GM19468 (cell line): ENCODE data around the gene BHLHE41.

Experiments used
- ATAC-seq: cut with Tn5 transposase; IDR thresholded peaks from one replicate; pipeline ENCODE4 v1.9.1; 2021; ENCODE audit warnings: mild to moderate bottlenecking, moderate library complexity, moderate number of reproducible peaks; ENCODE audit not compliant: unreplicated experiment; ENCODE audit errors: extremely low read depth

BHLHE41 gene

DNA sequence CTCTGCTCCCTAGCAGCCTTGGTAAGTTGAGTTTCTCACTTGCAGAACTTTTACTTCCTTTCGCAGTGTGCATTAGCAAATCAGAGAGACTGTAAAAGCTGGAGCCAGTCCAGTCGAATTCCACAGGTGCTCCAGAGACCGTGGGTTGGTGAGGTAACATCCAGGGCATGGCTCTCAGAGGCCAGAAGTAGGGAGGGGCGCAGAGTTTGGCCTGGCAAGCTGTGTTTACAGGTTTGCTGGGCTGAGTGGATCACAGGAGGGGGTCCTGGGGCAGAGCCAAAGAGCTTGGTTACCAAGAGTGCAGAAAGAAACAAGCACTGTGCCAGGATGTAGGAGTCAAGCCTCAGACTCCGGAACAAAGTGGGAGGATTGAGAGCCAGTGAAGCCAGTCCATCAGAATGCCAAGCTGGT is 10.2 kb upstream of the BHLHE41 start:
- no peak for ATAC-seq

DNA sequence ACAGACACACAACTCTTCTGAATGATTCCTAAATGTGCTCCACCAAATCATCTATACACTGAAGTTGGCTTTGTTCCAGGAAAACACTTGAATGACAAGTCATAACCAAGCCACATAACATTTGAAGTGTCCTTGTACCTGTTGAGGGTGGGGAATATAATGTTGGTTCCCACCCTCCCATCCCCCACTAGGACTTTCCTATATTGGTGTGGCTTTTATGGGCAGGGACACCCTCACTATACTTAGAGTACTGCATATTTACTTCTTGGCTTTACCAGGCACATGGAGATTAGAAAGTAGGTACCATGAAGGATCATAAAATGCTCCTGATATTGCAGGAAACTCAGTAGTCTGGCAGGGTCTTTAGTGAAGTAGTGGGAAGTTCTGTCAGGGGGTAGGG is 9.7 kb upstream of the BHLHE41 start:
- no peak for ATAC-seq

GRCh38 chr12:26133521-26133920 is 8.7 kb upstream of the BHLHE41 start:
- no peak for ATAC-seq

DNA sequence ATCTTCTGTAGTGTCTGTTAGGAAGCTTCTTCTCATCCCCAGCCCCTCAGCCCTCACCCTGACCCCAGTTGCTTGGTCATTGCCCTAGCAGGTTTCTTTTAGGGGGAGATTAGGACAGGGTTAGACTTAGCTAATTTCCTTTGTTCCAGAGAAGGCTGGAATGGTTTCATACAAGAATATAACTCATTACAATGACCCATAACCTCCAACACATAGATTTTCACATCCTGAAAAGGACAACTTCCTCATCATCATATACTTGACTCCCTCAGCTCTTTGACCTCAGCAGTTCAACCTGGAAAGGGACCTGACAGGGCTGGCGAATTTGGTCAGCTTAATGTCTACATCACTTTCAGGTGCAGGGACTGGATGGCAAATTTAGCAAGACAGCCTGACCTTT is 8.0 kb upstream of the BHLHE41 start:
- no peak for ATAC-seq

- no peak for ATAC-seq
These were observed 7.1 kb upstream of the BHLHE41 start for GRCh38 chr12:26131936-26132335.

- no peak for ATAC-seq
These were observed 5.9 kb upstream of the BHLHE41 start for GRCh38 chr12:26130728-26131127.

- ATAC-seq, result no peak
These were observed 3.3 kb upstream of the BHLHE41 start for GRCh38 chr12:26128168-26128567.

- ATAC-seq, result no peak
These were observed 2.6 kb upstream of the BHLHE41 start for GRCh38 chr12:26127404-26127803.

- no peak for ATAC-seq
These were observed 1.8 kb upstream of the BHLHE41 start for GRCh38 chr12:26126340-26127284.

DNA sequence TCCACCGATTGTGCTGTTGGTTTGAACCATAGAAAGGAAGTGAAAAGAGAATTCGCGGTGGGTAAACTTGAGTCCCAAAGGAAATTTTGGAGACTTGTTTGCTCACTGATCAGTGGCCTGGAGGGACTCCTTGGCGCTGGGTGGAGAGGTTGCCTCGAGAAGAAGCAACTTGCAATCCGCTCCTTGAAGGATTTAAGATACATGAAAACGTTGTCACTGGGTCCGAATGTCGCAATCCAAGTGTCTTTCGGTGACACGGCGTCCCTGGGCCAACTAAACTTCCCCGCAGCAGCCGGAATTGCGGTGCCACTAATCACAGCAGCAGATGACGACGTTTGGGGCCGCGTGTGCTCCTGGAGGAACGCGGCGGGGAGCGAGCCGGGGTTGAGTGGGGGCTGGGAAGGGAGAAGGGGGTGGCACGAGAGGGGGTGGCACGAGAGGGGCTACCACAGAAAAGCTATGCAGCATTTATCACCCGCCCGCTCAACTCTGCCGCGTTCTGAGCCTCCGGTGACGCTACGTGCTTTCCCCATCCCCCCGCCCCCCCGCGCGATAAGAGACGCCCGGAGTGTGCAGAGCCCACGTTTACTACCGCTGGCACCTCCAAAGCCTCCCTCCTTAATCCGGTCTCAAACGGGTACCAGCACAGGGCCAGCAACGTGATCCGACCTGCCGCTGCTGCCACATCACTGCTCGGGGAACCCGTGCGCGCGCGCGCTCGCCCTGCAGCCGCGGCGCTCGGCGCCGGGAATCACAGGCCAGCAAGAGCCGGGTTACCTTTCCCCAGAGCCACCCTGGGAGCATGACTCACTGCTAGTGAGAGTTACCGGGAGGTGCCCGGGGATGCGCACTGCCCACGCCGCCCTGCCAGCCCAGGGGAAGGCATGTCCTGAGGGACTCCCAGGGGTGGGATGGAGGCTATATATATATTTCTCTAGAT is 833 bp upstream of the BHLHE41 start:
- no peak for ATAC-seq

- no peak for ATAC-seq
These were observed 1.3 kb downstream of the BHLHE41 start for GRCh38 chr12:26123482-26123980.

GRCh38 chr12:26122681-26123481 is 2.0 kb downstream of the BHLHE41 start:
- no peak for ATAC-seq

GRCh38 chr12:26122061-26122680 is 2.7 kb downstream of the BHLHE41 start:
- no peak for ATAC-seq

- no peak for ATAC-seq
These were observed 3.3 kb downstream of the BHLHE41 start for GRCh38 chr12:26121323-26122060.

- ATAC-seq, result no peak
These were observed 4.1 kb downstream of the BHLHE41 start for GRCh38 chr12:26120561-26121274.

- no peak for ATAC-seq
These were observed 5.3 kb downstream of the BHLHE41 start for GRCh38 chr12:26119391-26119989.

- no peak for ATAC-seq
These were observed 6.5 kb downstream of the BHLHE41 start for GRCh38 chr12:26118308-26118707.
